GM13976 (cell line): Measurements from ENCODE around the gene IL12RB2.

ENCODE experiments used
- DNase-seq: peaks from one replicate; pipeline ENCODE4 v3.0.0; 2012; ENCODE audit warnings: low spot score
- CTCF ChIP-seq: IDR thresholded peaks from 2 replicates; pipeline ENCODE4 v1.5.1; 2012; ENCODE audit warnings: borderline replicate concordance, mild to moderate bottlenecking; ENCODE audit not compliant: insufficient read depth; ENCODE audit errors: extremely low read depth, missing control alignments, control extremely low read depth
- in situ Hi-C: fragments of 300-500 bp; cut with MboI; formaldehyde crosslinking; loops from one replicate; pipeline ENCODE4 v1.12.0; 2022; ENCODE audit warnings: low sequenced_read_pairs, mixed read lengths, inconsistent platforms; ENCODE audit not compliant: unreplicated experiment

Gene IL12RB2

GRCh38 chr1:67307251-67308060, at the start of gene IL12RB2:
Gene IL12RB2, plus strand, starts transcription at chr1:67307873. Its CDS starts 12,496 bp downstream, at chr1:67320369.
- TF ChIP-seq CTCF, result no peak
- DNase-seq, result peak; percentile 67
- in situ Hi-C loops, result no loop called here

GRCh38 chr1:67261680-67262079, 46.0 kb upstream of the IL12RB2 start:
- no peak for DNase-seq
- in situ Hi-C loops, result no loop called here
- no peak for TF ChIP-seq CTCF

GRCh38 chr1:67262735-67263134, 44.9 kb upstream of the IL12RB2 start:
- DNase-seq, result no peak
- in situ Hi-C loops, result no loop called here
- no peak for TF ChIP-seq CTCF

DNA sequence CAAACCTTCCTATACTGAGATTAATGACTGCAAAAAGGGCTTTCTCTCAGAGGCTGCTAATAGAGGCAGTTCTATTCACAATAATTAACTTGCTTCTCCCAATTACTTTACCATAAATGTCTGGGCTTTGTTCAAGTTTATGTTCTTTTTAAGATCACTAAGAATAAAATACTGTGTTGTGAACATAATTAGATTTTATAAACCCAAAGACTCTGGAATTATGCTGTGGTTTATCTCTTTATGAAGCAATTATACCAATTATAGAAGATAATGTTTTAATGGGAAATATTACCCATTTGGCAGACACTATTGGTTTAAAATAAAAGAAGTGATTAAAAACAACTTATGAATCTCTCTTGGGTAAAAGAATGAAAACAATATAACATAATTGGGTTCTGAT, 43.5 kb upstream of the IL12RB2 start:
- in situ Hi-C loops, result no loop called here

DNA sequence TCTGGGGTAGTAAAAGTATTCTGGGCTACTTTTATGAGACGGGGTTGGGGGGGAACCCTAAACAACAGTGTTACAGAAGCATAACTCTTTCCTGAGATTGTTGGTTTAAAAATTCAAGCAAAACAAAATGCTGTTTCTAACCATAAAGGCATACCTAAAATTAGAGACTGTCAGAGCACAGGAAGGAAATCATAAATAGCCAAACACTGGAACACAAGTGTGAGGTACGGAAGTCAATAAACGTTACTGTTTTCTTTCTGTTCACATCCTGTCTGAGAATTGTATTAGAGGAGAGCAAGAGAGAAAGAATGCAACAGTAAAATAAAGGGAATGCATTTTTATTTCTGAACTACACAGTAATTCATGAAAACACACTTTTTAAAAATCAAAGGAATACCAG, 42.8 kb upstream of the IL12RB2 start:
- no peak for TF ChIP-seq CTCF
- peak; percentile 34 for DNase-seq
- in situ Hi-C loops, result no loop called here

More for the DNA sequence above, 43.5 kb upstream of the IL12RB2 start:
- no peak for TF ChIP-seq CTCF
- DNase-seq, result no peak

DNA sequence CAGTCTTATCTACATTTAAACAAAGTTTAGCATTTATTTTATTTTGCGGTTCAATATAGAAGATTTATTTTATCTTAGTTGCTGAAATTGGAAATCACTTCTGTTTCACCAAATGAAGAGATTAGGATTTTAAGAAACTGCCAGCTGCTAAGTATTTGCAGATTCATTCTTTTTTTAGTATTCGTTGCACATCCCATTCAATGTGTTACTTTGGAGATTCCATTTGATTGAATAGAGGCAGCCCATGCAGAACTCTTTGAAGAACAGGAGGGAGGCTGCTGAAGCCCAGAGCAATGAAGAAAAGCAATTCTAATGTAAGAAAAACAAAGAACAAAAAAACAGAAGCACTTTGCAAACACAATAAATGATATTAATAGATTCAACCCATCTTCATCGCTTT, 38.6 kb upstream of the IL12RB2 start:
- in situ Hi-C loops, result no loop called here
- TF ChIP-seq CTCF, result no peak
- no peak for DNase-seq
